Immature natural killer cell (primary cell): Measurements from ENCODE around the gene SKI. TPM values are rescaled to one million over a fixed set of nuclear protein-coding genes. Genes with fewer than 3 reads are reported as not detected.

ENCODE experiments used
- DNase-seq, 3 donors: peaks; one replicate each; pipeline ENCODE4 v3.0.0; 2022; ENCODE audit warnings: mixed read lengths in 1 of 3
- H3K27ac Mint-ChIP-seq, 6 donors: one replicate each; pipeline ENCODE4 v1.8.0; 2020; ENCODE audit warnings: mixed read lengths in 6 of 6, mild to moderate bottlenecking in 5 of 6, inconsistent platforms in 4 of 6, moderate library complexity in 3 of 6
- H3K27me3 Mint-ChIP-seq, 3 donors: one replicate each; pipeline ENCODE4 v1.8.0; 2020 to 2021; ENCODE audit warnings: low read depth in 3 of 3, mild to moderate bottlenecking in 3 of 3, mixed read lengths in 3 of 3, moderate library complexity in 3 of 3, inconsistent platforms in 1 of 3
- H3K36me3 Mint-ChIP-seq, 3 donors: one replicate each; pipeline ENCODE4 v1.8.0; 2020; ENCODE audit warnings: mixed read lengths in 3 of 3, inconsistent platforms in 2 of 3, mild to moderate bottlenecking in 2 of 3
- H3K4me1 Mint-ChIP-seq, 2 donors: one replicate each; pipeline ENCODE4 v1.8.0; 2020; ENCODE audit warnings: inconsistent platforms in 2 of 2, mild to moderate bottlenecking in 2 of 2, mixed read lengths in 2 of 2, moderate library complexity in 1 of 2
- H3K4me3 Mint-ChIP-seq, 5 donors: one replicate each; pipeline ENCODE4 v1.8.0; 2020; ENCODE audit warnings: mild to moderate bottlenecking in 5 of 5, mixed read lengths in 5 of 5, inconsistent platforms in 3 of 5, moderate library complexity in 3 of 5
- H3K9me3 Mint-ChIP-seq, 6 donors: one replicate each; pipeline ENCODE4 v1.8.0; 2020; ENCODE audit warnings: mild to moderate bottlenecking in 6 of 6, mixed read lengths in 6 of 6, inconsistent platforms in 4 of 6, moderate library complexity in 3 of 6
- polyA plus RNA-seq, 3 donors: library from polyadenylated mRNA; unstranded; fragments of 300-500 nt; fragmentation: Illumina TruSeq; gene quantifications; one replicate each; pipeline ENCODE4 v1.2.3, GENCODE V29; 2021

Gene SKI
- polyA plus RNA-seq, 3 donors from 2014 or later: 0.87 to 1.0 TPM; not detected in 1

DNA sequence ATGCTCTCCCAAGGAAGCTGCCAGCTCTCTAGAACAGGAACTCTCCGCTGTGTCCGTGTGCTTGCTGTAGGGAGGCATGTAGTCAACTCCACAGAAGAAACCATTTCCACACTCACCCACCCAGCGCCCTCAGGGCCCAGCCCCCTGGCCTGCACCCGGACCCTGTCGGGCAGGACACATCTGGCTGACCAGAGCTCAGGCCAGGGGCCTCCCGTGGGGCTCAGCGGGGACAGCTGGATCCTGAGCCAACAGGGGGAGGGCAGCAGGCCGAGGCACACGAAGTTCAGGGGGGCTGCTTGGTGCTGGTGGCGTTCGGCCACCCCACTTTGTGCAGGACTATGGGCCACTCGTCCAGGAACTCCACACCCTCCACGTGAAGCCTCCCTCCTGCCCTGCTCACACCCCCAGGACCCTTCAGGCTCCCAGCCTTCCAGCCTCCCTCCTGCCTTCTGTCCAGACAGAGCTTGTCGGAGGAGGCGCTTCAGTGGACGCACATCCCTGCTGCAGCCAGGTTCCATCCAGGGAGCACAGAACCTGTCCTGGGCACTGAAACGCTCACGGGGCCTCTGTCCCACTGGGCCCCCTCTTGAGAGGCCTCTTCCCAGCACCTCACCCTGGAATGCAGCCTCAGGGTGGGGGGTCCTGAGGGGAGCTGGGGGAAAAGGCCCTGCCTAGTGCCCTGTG is 18.6 kb upstream of the SKI start:
- Mint-ChIP-seq H3K27ac (no peak overlapping the region), H3K9me3 (no peaks in the 10 kb centered on the region), H3K27me3 (peaks cover 2 to 5% (median 2%) of the 10 kb centered on the region in 3 donors), H3K4me3 (peak overlapping the region in 1 of 5 donors; percentile 27), H3K4me1 (peaks cover 0 to 2% of the 10 kb centered on the region in 2 donors), H3K36me3 (no peaks in the 10 kb centered on the region)
- DNase-seq: no peak

DNA sequence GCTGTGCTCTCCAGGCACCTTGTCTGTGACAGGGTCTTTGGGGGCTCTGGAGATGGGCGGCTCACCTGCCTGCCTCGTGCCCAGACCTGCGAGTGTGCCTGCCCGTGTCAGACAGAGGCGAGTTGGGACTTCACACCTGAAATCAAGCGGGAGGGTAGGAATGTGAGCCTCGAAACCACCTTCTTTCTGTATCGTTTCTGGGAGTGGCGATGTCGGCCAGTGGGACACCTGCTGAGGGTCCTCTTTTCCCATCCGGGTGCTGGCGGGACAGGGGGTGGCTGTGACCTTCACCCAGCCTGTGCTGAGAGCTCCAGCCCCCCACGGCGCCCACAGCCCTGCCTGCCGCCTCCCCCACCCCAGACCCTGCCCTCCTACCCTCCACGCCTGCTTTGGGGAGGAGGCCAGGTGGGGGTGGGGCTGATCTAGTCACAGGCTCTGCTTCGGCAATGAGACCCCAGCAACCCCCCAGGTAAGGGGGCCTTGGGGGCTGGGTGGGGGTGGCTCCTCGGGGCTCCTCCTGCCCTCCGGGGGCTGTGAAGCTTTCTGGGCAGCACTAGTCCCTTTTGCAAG is 17.9 kb upstream of the SKI start:
- DNase-seq: no peak
- Mint-ChIP-seq H3K4me3 (no peak overlapping the region), H3K36me3 (no peaks in the 10 kb centered on the region), H3K27ac (no peak overlapping the region), H3K27me3 (peaks cover 2 to 5% (median 2%) of the 10 kb centered on the region in 3 donors), H3K4me1 (peaks cover 0 to 2% of the 10 kb centered on the region in 2 donors), H3K9me3 (no peaks in the 10 kb centered on the region)

DNA sequence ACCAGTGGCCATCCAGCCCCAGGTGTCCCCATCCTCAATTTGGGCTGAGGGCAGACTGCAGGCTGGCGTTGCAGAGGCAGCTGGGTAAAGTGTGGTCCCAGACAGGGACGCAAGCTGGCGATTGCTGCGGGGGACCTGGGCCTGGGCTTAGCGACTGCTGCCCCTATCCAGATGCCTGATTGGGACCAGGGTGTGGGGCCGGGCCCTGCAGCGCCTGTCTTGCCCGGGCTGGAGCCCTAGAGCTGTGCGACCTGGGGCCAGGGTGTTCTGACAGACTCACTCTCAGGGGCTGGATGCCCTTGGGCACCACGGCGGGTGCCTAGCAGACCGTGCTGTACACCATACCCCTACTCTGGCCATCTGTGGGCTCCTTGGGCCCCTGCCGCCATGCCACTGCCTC is 17.3 kb upstream of the SKI start:
- Mint-ChIP-seq H3K4me3 (no peak overlapping the region), H3K9me3 (no peaks in the 10 kb centered on the region), H3K27ac (no peak overlapping the region), H3K27me3 (peaks cover 2 to 5% (median 2%) of the 10 kb centered on the region in 3 donors), H3K36me3 (no peaks in the 10 kb centered on the region), H3K4me1 (peaks cover 0 to 2% of the 10 kb centered on the region in 2 donors)
- no peak for DNase-seq

DNA sequence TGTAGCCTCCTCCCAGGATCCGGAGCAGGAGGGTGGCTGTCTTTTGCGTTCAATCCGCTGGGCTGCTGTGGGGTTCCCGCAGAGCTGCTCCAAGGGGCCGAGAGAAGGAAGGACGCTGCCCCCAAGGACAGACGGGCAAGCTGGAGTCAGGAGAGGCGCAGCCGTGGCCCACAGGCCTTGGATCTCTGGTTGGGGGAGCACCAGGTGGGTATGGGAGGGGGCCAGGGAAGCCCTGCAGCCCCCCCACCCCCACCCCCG is 15.9 kb upstream of the SKI start:
- H3K27me3 Mint-ChIP-seq: peaks cover 0 to 5% (median 0%) of the 10 kb centered on the region in 3 donors
- no peaks in the 10 kb centered on the region for H3K9me3 Mint-ChIP-seq
- H3K4me1 Mint-ChIP-seq: no peaks in the 10 kb centered on the region
- DNase-seq: no peak
- no peaks in the 10 kb centered on the region for H3K36me3 Mint-ChIP-seq
- H3K27ac Mint-ChIP-seq: peak overlapping the region in 1 of 6 donors; percentile 53
- no peak overlapping the region for H3K4me3 Mint-ChIP-seq

DNA sequence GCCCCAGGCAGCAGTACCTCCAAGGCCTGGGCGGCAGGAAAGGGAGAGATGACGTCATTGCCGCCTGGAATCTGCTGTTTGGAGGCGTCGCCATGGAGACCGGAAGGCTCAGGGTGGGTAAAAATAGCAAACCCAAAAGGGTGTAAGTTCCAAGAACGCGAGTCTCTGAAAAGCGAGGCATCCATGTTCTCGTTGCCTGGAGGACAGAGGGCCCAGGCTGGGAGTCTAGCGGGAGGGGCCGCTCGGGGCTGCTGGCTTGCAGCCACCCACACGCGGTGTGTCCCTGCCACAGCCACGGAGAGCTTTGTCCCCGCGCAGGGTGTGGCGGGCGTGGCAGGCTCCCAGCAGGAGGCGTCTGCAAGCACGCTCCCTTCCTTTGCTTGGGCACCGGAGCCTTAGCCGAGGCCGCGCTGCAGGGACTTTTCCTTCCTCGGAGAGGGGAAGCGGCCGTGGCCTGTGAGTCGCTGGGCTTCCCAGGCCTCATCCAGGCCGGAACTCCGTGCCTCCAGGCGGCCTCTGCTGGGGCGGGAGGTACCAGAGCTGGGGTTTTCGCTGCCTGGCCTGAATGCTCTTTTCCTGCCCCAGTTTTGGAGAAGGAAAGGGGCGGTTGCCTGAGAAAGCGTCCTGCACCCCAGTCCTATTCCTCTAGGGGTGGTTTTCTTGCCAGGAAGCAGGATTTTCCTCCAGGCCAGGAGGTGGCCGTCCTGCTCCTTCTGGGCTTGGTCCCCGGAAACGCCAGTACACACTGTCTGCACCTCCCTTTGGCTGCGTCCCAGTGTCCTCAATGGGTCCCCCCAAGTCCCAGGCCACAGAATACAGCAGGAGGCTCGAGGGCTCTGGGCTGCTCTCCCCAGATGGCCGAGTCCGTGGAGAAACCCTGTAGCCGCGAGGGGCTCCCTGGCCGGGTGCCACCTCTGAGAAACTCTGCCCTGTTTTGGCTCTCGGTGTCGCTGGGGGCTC is 15.3 kb upstream of the SKI start:
- DNase-seq: peak; percentile 57 to 67 (median 59)
- no peaks in the 10 kb centered on the region for H3K36me3 Mint-ChIP-seq
- no peaks in the 10 kb centered on the region for H3K9me3 Mint-ChIP-seq
- peak overlapping the region in 2 of 6 donors; percentile 46 to 53 for H3K27ac Mint-ChIP-seq
- peak overlapping the region in 2 of 5 donors; percentile 17 to 63 for H3K4me3 Mint-ChIP-seq
- H3K4me1 Mint-ChIP-seq: no peaks in the 10 kb centered on the region
- H3K27me3 Mint-ChIP-seq: peaks cover 0 to 5% (median 0%) of the 10 kb centered on the region in 3 donors

DNA sequence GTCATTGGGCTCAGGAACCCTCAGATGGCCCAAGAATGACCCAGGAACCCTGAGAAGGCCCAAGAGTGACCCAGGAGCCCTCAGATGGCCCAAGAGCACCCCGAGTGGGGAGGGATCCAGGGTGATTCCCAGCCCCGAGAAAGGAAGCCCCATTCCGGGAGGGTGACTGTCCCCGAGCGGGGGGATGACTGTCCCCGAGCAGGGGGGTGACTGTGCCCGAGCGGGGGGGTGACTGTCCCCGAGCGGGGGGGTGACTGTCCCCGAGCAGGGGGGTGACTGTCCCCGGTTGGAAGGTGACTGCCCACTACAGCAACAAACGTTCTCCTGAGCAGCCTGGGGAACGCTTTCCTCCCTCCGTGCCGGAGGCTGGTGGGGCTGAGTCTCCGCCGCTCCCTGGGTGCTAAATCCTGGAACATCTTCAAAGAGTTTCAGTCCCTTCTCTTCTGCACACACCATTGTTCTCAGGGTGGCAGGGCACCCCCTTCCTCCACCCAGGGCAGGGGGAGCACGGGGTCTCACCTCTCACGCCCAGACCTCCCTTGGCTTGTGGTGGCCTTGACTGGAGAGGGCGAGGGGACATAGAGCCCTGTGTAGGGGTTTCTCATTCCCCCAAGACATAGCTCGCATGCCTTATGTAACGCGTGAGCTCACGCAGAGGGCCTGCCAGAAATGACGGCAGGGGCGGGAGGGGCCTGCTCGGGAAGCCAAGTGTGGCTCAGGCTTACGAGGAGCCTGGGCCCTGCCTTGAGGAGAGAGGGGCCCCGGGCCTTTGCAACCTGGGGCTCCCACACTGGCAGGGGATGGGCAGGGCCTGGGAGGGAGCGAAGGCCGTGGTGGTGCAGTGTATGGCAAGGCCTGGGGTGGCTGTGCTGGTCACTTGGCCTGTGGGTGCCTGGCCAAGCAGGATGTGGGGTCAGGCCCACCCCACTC is 14.3 kb upstream of the SKI start:
- H3K9me3 Mint-ChIP-seq: no peaks in the 10 kb centered on the region

DNA sequence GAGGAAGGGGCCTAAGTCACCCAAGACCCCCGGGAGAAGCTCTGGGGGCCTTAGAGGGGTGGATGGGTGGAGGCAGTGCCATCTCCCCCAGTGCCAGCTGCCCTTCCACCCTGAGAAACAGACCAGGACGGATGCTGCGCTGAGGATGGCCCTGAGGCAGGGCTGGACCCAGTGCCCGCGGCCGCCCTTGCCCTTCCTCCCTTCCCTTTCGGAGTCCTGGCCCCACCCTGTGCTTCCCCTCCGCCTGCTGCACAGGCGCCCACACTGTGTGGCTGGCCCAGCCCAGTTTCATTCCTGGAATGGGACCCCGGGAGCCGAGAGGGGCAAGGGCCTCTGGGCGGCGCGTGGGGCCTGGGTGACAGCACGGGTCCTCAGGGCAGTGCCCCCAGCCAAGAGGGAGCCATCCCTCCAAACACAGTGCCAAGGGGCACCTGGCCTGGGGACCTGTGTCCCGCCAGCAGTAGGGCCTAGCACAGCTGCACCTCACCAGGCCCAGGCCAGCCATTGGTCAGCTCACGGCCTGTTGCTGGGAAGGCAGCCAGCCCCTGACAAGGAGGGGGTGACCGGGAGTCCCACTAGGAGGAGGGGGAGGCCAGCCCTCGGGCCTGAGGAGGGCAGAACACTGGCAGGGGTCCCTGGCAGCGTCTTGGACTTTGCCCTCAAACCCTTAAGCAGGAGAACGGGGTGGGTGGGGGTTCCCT is 13.4 kb upstream of the SKI start:
- DNase-seq: no peak
- H3K4me1 Mint-ChIP-seq: no peaks in the 10 kb centered on the region
- H3K4me3 Mint-ChIP-seq: no peak overlapping the region
- peaks cover 0 to 6% (median 0%) of the 10 kb centered on the region in 3 donors for H3K36me3 Mint-ChIP-seq
- H3K27me3 Mint-ChIP-seq: peaks cover 0 to 7% (median 2%) of the 10 kb centered on the region in 3 donors
- no peaks in the 10 kb centered on the region for H3K9me3 Mint-ChIP-seq
- no peak overlapping the region for H3K27ac Mint-ChIP-seq

More for the DNA sequence above, 14.3 kb upstream of the SKI start:
- no peaks in the 10 kb centered on the region for H3K4me1 Mint-ChIP-seq
- no peak overlapping the region for H3K4me3 Mint-ChIP-seq
- peaks cover 0 to 8% (median 2%) of the 10 kb centered on the region in 3 donors for H3K27me3 Mint-ChIP-seq
- H3K36me3 Mint-ChIP-seq: peaks cover 0 to 4% (median 0%) of the 10 kb centered on the region in 3 donors
- no peak overlapping the region for H3K27ac Mint-ChIP-seq
- DNase-seq: no peak

DNA sequence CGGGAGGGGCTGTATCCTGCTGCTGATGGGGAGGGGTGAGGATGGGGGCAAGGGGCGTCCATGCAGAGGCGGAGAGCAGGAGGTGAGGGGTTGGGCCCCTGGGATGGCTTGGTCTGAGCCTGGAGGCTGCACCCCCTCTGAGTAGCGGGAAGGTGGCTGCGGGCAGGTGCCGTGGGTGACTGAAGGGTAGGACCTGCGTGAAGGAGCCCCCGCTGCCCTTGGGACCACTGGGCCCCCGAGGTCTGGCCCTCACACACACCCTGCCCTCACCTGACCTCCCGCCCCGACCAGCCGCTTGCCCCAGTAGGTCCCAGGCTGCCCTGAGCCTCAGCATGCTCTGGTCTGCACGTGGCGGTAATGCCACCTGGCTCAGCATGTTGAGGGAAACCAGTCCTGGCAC is 12.8 kb upstream of the SKI start:
- H3K27me3 Mint-ChIP-seq: peaks cover 0 to 7% (median 2%) of the 10 kb centered on the region in 3 donors
- peaks cover 0 to 6% (median 0%) of the 10 kb centered on the region in 3 donors for H3K36me3 Mint-ChIP-seq
- no peaks in the 10 kb centered on the region for H3K9me3 Mint-ChIP-seq
- H3K4me1 Mint-ChIP-seq: no peaks in the 10 kb centered on the region
- no peak overlapping the region for H3K4me3 Mint-ChIP-seq
- no peak for DNase-seq
- no peak overlapping the region for H3K27ac Mint-ChIP-seq

DNA sequence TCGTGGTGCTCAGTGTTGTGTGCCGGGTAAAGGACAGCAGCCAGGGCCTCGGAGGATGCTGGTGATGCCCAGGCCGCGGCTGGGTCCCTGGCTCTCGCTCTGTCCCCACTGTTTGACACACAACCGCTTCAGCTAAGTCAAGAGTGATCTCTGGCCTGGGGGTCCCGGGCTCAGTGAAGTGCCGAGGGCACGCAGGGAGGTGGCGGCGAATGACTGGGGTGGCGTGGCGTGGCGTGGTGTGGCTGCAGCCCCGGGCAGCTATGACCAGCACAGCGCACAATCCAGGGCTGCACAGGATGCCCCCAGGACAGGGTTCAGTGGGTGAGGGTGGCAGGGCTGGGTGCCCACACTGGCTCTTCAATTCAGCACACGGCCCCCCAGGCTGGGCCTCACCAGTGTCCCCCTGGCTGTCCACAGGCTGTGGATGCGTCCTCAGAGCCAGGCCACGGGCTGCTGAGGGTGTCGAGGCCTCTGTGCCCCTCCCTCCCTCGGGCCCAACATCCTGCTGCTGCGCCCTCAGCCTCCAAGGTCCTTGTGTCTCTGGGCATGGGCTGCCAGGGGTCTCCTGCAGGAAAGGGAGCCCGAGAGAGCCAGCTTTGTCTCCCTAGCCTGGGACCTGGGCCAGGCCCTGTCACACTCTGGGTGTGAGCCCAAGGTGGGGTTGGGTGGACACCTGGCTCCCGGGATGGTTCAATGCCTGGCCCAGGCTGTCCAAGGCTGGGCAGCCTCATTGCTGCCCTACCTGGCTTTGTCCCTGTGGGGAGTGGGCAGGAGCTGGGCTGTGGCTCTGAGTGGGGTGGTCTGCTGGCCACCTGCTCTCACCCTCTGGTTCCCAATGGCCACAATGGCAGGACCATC is 12.0 kb upstream of the SKI start:
- H3K4me1 Mint-ChIP-seq: no peaks in the 10 kb centered on the region
- H3K36me3 Mint-ChIP-seq: peaks cover 0 to 6% (median 0%) of the 10 kb centered on the region in 3 donors
- H3K4me3 Mint-ChIP-seq: no peak overlapping the region
- H3K27ac Mint-ChIP-seq: no peak overlapping the region
- no peaks in the 10 kb centered on the region for H3K9me3 Mint-ChIP-seq
- H3K27me3 Mint-ChIP-seq: peaks cover 0 to 7% (median 2%) of the 10 kb centered on the region in 3 donors
- no peak for DNase-seq

DNA sequence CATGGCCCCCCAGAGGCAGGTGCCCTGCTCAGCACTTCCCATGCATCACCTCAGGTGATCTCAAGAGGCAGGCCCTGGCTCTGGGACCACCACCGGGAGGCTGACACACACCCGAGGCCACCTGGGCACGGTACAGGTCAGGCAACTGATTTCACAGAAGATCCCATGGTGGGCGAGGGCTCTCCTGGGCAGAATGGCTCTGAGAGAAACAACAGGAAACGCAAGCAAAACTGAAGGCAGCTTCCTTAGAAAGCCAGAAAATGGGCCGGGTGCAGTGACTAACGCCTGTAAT is 11.4 kb upstream of the SKI start:
- no peak for DNase-seq
- no peaks in the 10 kb centered on the region for H3K9me3 Mint-ChIP-seq
- H3K27me3 Mint-ChIP-seq: peaks cover 0 to 7% (median 2%) of the 10 kb centered on the region in 3 donors
- H3K36me3 Mint-ChIP-seq: peaks cover 0 to 6% (median 0%) of the 10 kb centered on the region in 3 donors
- no peak overlapping the region for H3K27ac Mint-ChIP-seq
- H3K4me3 Mint-ChIP-seq: no peak overlapping the region
- no peaks in the 10 kb centered on the region for H3K4me1 Mint-ChIP-seq

DNA sequence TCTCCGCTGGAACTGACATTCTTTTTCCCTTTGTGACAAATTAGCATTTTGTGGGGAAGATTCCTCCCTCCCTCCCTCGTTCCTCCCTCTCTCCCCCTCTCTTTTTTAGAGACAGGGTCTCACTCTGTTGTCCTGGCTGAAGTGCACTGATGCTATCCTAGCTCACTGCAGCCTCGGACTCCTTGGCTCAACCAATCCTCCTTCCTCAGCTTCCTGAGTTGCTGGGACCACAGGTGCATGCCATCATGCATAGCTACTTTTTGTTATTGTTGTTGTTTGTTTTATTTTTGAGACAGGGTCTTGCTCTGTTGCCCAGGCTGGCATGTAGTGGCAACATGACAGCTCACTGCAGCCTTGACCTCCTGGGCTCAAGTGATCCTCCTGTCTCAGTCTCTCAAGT is 6.8 kb upstream of the SKI start:
- H3K27ac Mint-ChIP-seq: no peak overlapping the region
- H3K27me3 Mint-ChIP-seq: peaks cover 4 to 13% (median 6%) of the 10 kb centered on the region in 3 donors
- H3K9me3 Mint-ChIP-seq: no peaks in the 10 kb centered on the region
- DNase-seq: no peak
- no peak overlapping the region for H3K4me3 Mint-ChIP-seq
- H3K4me1 Mint-ChIP-seq: peaks cover 3 to 4% of the 10 kb centered on the region in 2 donors
- H3K36me3 Mint-ChIP-seq: peaks cover 0 to 6% (median 0%) of the 10 kb centered on the region in 3 donors

DNA sequence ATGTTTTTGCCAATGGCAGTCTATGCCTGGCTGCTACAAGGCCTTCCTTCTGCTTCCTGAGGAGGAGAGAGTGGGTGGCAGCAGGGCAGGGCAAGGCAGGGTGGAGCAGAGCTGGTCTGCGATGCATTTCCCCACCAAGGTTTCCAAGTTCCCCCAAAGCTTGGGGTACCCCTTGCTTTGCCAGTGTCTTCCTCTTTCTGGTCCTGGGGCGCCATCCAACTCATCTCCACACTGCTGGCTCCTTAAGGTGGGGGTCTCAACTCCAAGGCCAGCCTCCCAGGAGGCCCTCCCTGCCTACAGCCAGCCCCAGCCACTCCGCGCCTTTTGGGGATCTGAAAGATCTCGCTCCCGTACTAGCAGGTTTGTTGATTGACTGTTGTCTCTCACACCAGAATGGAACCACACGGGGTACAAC is 3.9 kb upstream of the SKI start:
- DNase-seq: no peak
- Mint-ChIP-seq H3K4me3 (no peak overlapping the region), H3K27me3 (peaks cover 14 to 25% (median 14%) of the 10 kb centered on the region in 3 donors), H3K27ac (peak overlapping the region in 2 of 6 donors; percentile 19 to 40), H3K9me3 (peaks cover 0 to 3% (median 0%) of the 10 kb centered on the region in 6 donors), H3K4me1 (peaks cover 8 to 10% of the 10 kb centered on the region in 2 donors), H3K36me3 (no peaks in the 10 kb centered on the region)
